ENCODE measurements around the gene GGPS1. TPM values are rescaled to one million over a fixed set of nuclear protein-coding genes. Genes with fewer than 3 reads are reported as not detected.
"Not testable (repeated sequence)": the region's sequence is repeated elsewhere in the genome, so short reads cannot be mapped to it uniquely, and the experiment has no call there.

GGPS1 gene
- total RNA-seq, 1 experiment from 2014 or later: 64.1 TPM

GRCh38 chr1:235304549-235305451, 23.6 kb upstream of the GGPS1 start:
- DNase-seq (ENCODE audit: low spot score): no peak

- no peak for DNase-seq (ENCODE audit: low spot score)
Measured at GRCh38 chr1:235307158-235308124, 20.9 kb upstream of the GGPS1 start.

- not testable (repeated sequence) for DNase-seq (ENCODE audit: low spot score)
Measured at GRCh38 chr1:235309206-235309605, 19.2 kb upstream of the GGPS1 start.

- no peak for DNase-seq (ENCODE audit: low spot score)
Measured at GRCh38 chr1:235313262-235313661, 15.1 kb upstream of the GGPS1 start.

- no peak for DNase-seq (ENCODE audit: low spot score)
Measured at GRCh38 chr1:235313931-235314678, 14.3 kb upstream of the GGPS1 start.

- no peak for DNase-seq (ENCODE audit: low spot score)
Measured at GRCh38 chr1:235315173-235315572, 13.2 kb upstream of the GGPS1 start.

- DNase-seq (ENCODE audit: low spot score): no peak
Measured at GRCh38 chr1:235315735-235316134, 12.6 kb upstream of the GGPS1 start.

- no peak for DNase-seq (ENCODE audit: low spot score)
Measured at GRCh38 chr1:235317168-235317567, 11.2 kb upstream of the GGPS1 start.

GRCh38 chr1:235319255-235319654, 9.1 kb upstream of the GGPS1 start:
- no peak for DNase-seq (ENCODE audit: low spot score)

GRCh38 chr1:235320521-235321179, 7.7 kb upstream of the GGPS1 start:
- no peak for DNase-seq (ENCODE audit: low spot score)

GRCh38 chr1:235324296-235324695, 4.1 kb upstream of the GGPS1 start:
- DNase-seq (ENCODE audit: low spot score): no peak

- no peak for DNase-seq (ENCODE audit: low spot score)
Measured at GRCh38 chr1:235325139-235325538, 3.2 kb upstream of the GGPS1 start.

GRCh38 chr1:235325854-235326253, 2.5 kb upstream of the GGPS1 start:
- DNase-seq (ENCODE audit: low spot score): no peak

- peak; percentile 30 for DNase-seq (ENCODE audit: low spot score)
Measured at GRCh38 chr1:235326719-235327558, 1.4 kb upstream of the GGPS1 start.

- no peak for DNase-seq (ENCODE audit: low spot score)
Measured at GRCh38 chr1:235327559-235328270, 655 bp upstream of the GGPS1 start, which contains the start of gene ARID4B. ARID4B (minus strand) TSS chr1:235328179; CDS start chr1:235326919, 1,260 bp downstream.

- DNase-seq (ENCODE audit: low spot score): peak; percentile 20
Measured at GRCh38 chr1:235329139-235329902, 951 bp downstream of the GGPS1 start.

- no peak for DNase-seq (ENCODE audit: low spot score)
Measured at GRCh38 chr1:235330918-235331285, 2.5 kb downstream of the GGPS1 start.

GRCh38 chr1:235331401-235331800, 3.0 kb downstream of the GGPS1 start:
- DNase-seq (ENCODE audit: low spot score): no peak

GRCh38 chr1:235336903-235337302, 8.5 kb downstream of the GGPS1 start:
- no peak for DNase-seq (ENCODE audit: low spot score)
